IPS DF 4.7 (cell line): ENCODE measurements around the gene NEUROD1.

Experiments used
- DNase-seq: peaks from one replicate; pipeline ENCODE4 v3.0.0-alpha.2; 2013; ENCODE audit warnings: low spot score; ENCODE audit errors: extremely low read depth

Gene NEUROD1

GRCh38 chr2:181643151-181643550 lies 37.2 kb downstream of the NEUROD1 start:
- no peak for DNase-seq

- DNase-seq = no peak
These were observed 38.2 kb downstream of the NEUROD1 start for GRCh38 chr2:181642086-181642485.

GRCh38 chr2:181639686-181640085 lies 40.6 kb downstream of the NEUROD1 start:
- no peak for DNase-seq

- no peak for DNase-seq
These were observed 47.5 kb downstream of the NEUROD1 start for GRCh38 chr2:181632733-181633401.

DNA sequence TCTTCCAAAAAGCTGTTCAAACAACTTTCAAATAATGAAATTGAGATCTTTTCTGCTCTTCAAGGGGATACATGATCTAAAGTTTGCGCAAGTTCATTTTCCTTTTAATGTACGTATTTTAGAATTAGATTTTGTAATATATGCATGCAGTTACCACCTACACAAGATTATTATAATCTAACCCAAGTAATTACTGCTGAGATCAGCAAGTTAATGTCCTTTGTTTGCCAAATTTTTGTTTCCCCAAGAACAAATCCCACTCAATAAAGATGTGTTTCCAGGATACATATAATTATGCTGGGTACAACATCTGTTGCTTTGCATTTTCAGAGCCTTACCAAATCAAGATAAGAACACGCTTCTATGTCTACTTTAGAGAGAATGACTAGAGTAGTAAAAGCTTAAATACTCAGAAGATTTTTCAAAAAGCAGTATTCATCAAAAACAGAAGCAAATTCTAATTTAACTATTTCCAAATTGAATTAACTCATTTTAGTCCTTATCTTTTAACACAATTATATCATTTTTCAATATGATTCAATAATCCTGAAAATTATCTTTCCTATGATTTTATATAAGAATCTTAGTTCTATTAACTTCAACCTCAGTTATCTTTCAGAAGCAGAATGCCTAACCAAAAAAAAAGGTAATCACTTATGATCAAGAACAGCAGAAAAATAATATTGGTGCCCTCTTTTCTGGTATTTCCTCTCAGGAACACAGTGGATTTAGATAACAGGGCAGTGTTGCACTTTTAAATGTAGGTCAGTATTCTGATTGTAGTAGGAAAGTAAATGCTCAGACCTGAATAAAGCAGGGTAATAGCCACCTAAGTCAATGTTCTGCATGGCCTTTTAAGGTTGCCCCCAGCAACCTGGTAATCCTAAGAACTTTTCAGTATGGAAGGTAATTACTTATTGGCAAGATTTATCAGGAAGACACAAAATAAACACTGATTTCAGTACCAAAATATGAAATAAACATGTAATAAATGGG lies 51.4 kb downstream of the NEUROD1 start:
- no peak for DNase-seq

DNA sequence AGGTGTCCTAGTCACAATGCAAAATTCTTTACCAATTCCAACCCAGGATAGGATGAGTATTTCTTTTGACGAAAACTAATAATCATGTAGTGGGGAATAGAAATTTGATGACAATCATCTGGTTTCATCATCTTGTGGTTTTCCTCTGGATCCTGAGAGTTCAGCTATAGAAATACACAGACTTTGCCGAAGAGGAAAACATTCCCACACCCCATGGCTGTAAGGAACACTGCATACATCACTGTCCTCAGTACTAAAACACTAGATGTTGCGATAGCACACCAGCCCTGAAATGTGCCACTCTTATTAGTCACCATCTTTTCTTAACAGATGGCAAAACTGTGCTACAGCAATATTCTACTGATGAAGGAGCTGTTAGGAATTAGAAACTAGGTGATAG lies 52.8 kb downstream of the NEUROD1 start:
- DNase-seq = no peak

DNA sequence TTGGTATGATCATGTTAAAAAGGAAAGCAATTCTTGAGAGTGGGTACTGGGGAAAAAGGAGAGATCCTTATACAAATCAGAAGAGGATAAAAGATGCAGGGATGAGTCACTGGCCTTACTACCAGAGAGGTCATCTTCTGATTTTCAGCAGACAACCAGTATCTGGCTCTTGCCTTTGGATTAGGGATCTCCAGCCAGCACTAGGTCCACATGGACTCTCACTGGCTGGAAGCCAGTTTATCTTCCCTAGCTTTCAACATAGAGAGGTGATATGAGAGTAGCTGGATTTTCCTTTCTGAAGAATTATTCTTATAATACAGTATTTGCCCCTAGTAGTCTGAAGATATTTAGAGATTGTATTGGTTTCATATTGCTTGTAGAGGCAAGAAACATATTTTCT lies 53.6 kb downstream of the NEUROD1 start:
- no peak for DNase-seq
